ENCODE measurements around the gene MUC7.
A peak's percentile ranks its signal among the peaks of the same experiment; 100 is the strongest.
"Not testable (repeated sequence)": the region's sequence is repeated elsewhere in the genome, so short reads cannot be mapped to it uniquely, and the experiment has no call there.

Gene MUC7

GRCh38 chr4:70471897-70472296, at the start of gene MUC7:
Gene MUC7, plus strand, starts transcription at chr4:70472197. Its CDS starts 1,825 bp downstream, at chr4:70474022.
- DNase-seq = no peak

GRCh38 chr4:70425306-70425705, 46.7 kb upstream of the MUC7 start:
- no peak for DNase-seq

GRCh38 chr4:70426789-70427188, 45.2 kb upstream of the MUC7 start:
- DNase-seq = no peak

GRCh38 chr4:70437197-70437596, 34.8 kb upstream of the MUC7 start:
- DNase-seq = no peak

- DNase-seq = no peak
Observed at GRCh38 chr4:70442474-70442873, 29.5 kb upstream of the MUC7 start.

GRCh38 chr4:70443329-70443728, 28.7 kb upstream of the MUC7 start:
- no peak for DNase-seq

- DNase-seq = no peak
Observed at GRCh38 chr4:70449220-70449619, 22.8 kb upstream of the MUC7 start.

- no peak for DNase-seq
Observed at GRCh38 chr4:70452946-70453345, 19.1 kb upstream of the MUC7 start.

GRCh38 chr4:70463335-70463734, 8.7 kb upstream of the MUC7 start:
- DNase-seq = no peak

GRCh38 chr4:70473679-70474078, 1.7 kb downstream of the MUC7 start:
- DNase-seq = no peak

GRCh38 chr4:70488748-70489147, 16.8 kb downstream of the MUC7 start:
- DNase-seq = no peak

- DNase-seq = no peak
Observed at GRCh38 chr4:70496231-70496630, 24.2 kb downstream of the MUC7 start.

- DNase-seq = not testable (repeated sequence)
Observed at GRCh38 chr4:70501838-70502237, 29.8 kb downstream of the MUC7 start.

GRCh38 chr4:70504733-70505132, 32.7 kb downstream of the MUC7 start:
- no peak for DNase-seq

- peak; percentile 54 for DNase-seq
Observed at GRCh38 chr4:70505151-70505748, 33.3 kb downstream of the MUC7 start.

- no peak for DNase-seq
Observed at GRCh38 chr4:70508801-70509200, 36.8 kb downstream of the MUC7 start.

- no peak for DNase-seq
Observed at GRCh38 chr4:70511365-70511764, 39.4 kb downstream of the MUC7 start.

- no peak for DNase-seq
Observed at GRCh38 chr4:70515367-70516250, 43.6 kb downstream of the MUC7 start.

GRCh38 chr4:70518269-70518668, 46.3 kb downstream of the MUC7 start, which contains the start of gene AMTN:
Gene AMTN, plus strand, starts transcription at chr4:70518569. Its CDS starts 209 bp downstream, at chr4:70518778.
- no peak for DNase-seq

- no peak for DNase-seq
Observed at GRCh38 chr4:70518716-70519115, 46.7 kb downstream of the MUC7 start.

- no peak for DNase-seq
Observed at GRCh38 chr4:70522626-70523025, 50.6 kb downstream of the MUC7 start.

GRCh38 chr4:70530997-70531396, 59.0 kb downstream of the MUC7 start:
- DNase-seq = no peak

GRCh38 chr4:70531981-70532380, 60.0 kb downstream of the MUC7 start:
- DNase-seq = peak; percentile 3

All from activated CD4-positive, alpha-beta T cell treated with anti-CD3 and anti-CD28 coated beads, Interleukin-10, Interleukin-2, amounts not matched to agents 100 ng/mL and 50 ng/mL, durations not matched to agents 16 hours and 8 hours (primary cell).